HPDE6-E6E7 (cell line): Measurements from ENCODE around the gene NRDC.
"Not testable (repeated sequence)": the region's sequence is repeated elsewhere in the genome, so short reads cannot be mapped to it uniquely, and the experiment has no call there.

ENCODE experiments used
- DNase-seq: peaks from one replicate; pipeline ENCODE4 v3.0.0; 2011; ENCODE audit warnings: missing footprints; ENCODE audit errors: extremely low spot score

The NRDC gene

GRCh38 chr1:51843948-51844347 lies 34.6 kb downstream of the NRDC start:
- no peak for DNase-seq

GRCh38 chr1:51842261-51842660 lies 36.3 kb downstream of the NRDC start:
- no peak for DNase-seq

DNA sequence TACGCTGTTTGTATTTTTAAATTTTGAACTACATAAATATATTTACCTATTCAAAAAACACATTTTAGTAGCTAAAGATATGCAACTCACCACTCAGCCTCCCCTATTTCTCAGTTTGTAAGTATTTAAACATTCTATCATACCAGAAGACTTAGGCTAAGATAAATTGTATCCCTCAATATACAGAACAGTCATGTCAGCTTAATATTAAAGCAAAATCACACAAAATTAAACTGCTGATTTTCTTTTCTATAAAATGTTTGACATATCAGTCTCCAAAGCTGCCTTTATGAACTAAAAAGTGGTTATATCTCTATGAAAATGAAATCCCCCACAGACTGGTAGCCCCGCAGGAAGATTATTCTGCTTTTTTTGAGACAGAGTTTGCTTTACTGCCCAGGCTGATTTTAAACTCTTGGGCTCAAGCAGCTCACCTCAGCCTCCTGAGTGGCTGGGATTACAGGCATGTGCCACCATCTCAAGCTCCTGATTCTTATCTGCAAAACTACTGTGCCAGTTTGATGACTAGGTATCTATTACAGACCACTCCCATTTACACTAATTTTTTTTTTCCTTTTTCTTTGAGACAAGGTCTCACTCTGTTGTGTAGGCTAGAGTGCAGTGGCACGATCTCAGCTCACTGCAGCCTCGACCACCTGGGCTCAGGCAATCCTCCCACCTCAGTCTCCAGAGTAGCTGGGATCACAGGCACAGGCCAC lies 37.6 kb downstream of the NRDC start:
- no peak for DNase-seq

GRCh38 chr1:51840182-51840581 lies 38.3 kb downstream of the NRDC start:
- DNase-seq: no peak

- no peak for DNase-seq
Observed at GRCh38 chr1:51839094-51839493, 39.4 kb downstream of the NRDC start.

DNA sequence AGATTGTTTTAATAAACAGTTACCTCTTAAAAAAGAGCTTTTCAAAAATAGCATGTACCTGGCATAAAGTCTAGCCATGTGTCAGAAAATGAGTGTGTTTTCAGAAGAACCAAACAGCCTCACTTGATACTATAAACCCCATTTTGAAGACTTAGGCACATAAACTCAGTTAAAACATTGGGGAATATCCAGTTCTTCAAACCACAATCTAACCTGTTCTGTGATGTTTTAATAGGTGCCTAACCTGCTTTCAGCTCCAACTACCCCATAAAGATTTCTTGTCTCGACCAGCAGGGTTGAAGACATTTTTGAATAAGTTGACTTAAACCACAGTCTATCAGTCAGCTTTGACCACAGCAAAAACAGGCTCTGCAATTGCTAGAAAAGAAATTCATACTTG lies 41.3 kb downstream of the NRDC start:
- DNase-seq: no peak

DNA sequence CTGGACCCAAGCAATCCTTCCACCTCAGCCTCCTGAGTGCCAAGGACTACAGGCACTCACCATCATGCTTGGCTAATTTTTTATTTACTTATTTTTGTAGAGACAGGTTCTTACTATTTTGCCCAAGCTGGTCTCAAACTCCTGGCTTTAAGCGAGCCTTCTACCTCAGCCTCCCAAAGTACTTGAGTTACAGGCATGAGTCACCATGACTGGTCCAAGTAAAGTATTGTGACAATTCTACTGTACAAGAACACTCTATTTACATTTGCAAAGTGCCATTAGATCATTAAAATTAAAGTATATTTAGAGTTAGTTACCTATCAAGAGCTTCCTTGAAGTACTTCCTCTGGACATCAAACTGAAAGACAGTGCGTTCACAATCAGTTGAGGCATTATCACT lies 44.8 kb downstream of the NRDC start:
- DNase-seq: no peak

DNA sequence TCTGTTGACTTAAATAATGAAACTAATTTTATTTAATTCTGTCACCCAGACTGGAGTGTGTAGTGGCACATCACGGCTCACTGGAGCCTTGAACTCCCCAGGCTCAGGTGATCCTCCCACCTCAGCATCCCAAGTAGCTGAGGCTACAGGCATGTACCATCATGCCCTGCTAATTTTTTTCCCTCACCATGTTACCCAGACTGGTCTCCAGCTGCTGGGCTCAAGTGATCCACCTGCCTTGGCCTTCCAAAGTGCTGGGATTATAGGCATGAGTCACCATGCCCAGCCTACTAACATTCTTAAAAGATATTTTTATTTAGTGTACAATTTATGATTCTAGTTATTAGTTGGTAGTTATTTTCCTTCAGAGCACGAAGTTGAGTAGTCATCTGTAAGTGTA lies 49.5 kb downstream of the NRDC start:
- DNase-seq: no peak

DNA sequence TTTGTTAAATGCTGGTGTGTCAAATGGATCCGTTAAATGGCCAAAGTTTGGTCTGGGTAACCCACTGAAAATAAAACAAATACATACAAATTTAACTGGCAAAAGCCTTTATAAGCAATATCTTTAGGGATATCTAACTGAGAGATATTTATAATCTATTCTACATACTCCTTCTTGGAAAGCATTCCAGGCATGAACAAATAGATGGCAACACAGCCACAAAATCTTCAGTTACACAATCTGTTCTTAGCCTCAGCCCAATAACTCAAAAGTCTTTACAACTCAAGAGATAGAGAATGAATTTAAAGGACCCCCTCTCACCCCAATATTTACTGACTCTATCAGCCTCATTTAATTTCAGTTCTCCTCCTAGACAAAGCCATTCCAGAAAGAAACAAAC lies 58.7 kb downstream of the NRDC start:
- no peak for DNase-seq

GRCh38 chr1:51819021-51819420 lies 59.5 kb downstream of the NRDC start:
- not testable (repeated sequence) for DNase-seq

GRCh38 chr1:51818487-51818886 lies 60.0 kb downstream of the NRDC start:
- DNase-seq: no peak

GRCh38 chr1:51814513-51814912 lies 64.0 kb downstream of the NRDC start:
- no peak for DNase-seq

GRCh38 chr1:51799372-51799771 lies 79.2 kb downstream of the NRDC start:
- DNase-seq: no peak

GRCh38 chr1:51794868-51795267 lies 83.7 kb downstream of the NRDC start:
- no peak for DNase-seq

DNA sequence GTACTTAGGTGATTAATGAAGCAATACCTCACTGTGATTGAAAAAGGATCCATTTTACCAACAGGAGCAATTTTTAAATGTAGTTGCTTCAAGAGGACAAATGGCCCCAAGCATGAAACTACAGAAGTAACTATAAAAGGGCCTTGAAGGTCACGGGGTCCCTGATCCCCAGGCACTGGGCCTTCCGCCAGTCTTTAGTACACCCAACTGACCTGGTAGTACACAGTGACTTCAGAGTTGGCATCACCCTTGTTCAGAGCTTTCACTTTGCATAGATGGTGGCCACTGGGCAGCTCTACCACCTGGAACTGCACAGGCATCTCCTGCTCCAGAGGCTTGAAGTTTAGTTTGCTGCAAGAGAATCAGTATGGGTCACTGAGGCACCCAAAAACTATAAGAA lies 84.3 kb downstream of the NRDC start:
- no peak for DNase-seq

- no peak for DNase-seq
Observed at GRCh38 chr1:51792864-51793263, 85.7 kb downstream of the NRDC start.

DNA sequence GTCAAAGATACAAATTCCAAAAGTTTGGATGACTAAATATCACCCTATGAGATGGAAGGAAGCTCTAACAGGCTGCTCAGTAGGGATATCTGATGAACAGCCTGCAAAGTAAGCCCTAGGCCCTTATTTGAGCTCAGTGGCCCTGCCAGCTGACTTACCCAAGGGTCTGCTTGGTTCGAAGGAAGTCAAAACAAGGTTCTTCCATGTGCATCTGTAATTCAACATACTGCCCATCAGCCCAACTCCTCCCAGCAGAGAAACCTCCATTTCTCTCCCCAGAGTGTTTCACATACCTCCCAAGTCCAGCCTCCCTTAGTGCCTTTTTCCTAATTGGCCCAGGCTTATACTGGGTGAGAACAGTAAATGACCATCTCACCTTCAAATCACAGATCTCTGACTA lies 86.6 kb downstream of the NRDC start:
- no peak for DNase-seq

DNA sequence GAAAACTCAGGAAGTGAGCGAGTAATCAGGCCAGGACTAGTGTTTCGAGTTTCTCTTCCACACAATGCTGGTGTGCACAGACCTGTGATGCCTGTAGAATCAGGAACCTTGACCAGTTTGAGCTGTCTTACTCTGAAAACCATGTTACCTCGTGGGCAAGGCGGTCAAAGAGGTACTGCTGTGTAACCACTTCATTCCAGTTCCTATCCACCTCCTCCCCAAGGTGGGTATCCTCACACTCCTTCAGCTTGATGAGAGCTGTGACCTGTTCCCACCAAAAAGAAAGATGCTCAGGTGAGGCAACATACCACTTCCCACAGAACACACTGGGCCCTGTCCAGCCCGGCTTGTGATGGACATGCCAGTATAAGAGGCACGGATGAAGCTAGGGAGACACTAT lies 88.1 kb downstream of the NRDC start:
- DNase-seq: no peak

DNA sequence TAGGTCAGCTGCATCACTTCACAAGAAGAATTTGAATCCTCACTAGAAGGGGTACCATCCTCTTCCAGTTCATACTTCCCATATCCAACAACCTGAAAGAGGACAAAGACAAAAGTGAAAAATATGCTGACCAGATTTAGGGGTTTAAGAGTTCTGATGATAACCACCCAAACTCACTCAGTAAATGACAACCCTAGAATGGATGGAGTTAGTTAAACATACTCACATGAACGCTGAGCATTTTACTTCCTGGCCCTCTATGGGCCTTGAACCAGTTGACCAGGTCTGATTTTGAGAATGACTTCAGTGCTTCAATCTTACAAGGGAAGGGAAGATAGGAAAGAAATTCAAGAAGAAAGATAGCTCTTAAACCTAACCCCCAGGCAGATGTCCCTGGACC lies 89.2 kb downstream of the NRDC start:
- no peak for DNase-seq

DNA sequence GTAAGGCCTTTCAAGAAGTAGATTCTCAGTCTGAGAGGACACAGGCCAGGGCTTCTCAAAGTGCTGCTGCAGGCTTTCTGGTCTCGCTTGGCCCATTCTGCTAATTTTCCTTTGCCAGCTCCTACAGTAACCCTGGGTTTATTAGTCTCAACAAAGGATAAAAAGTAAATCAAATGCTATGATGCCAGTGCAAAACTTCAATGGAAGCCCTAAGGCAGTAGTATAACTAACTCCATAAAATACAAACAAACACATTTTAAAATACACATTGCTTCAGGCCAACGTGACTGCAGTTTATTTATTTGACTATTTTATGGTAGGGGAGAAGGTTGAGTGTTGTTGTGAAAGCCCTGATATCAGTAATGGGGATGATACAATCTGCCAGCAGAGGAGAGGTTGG lies 89.6 kb downstream of the NRDC start:
- no peak for DNase-seq

- DNase-seq: no peak
Observed at GRCh38 chr1:51784997-51785421, 93.5 kb downstream of the NRDC start.

- DNase-seq: no peak
Observed at GRCh38 chr1:51780927-51781326, 97.6 kb downstream of the NRDC start.

GRCh38 chr1:51776408-51776807 lies 102.1 kb downstream of the NRDC start:
- no peak for DNase-seq

- DNase-seq: peak; percentile 40
Observed at GRCh38 chr1:51768971-51769588, 109.4 kb downstream of the NRDC start.
